Brain microvascular endothelial cell (primary cell): ENCODE data around the gene MAPK8IP3.

ENCODE experiments used
- DNase-seq: peaks from one replicate; pipeline ENCODE4 v3.0.0-alpha.2; 2020
- H3K27ac ChIP-seq: fragments of 250-450 bp; sonication (Bioruptor Pico); 2 replicates; pipeline ENCODE4 v1.5.1; 2020; ENCODE audit warnings: mild to moderate bottlenecking, moderate library complexity
- H3K27me3 ChIP-seq: fragments of 250-450 bp; sonication (Bioruptor Pico); replicated peaks from 2 replicates; pipeline ENCODE4 v1.5.1; 2020; ENCODE audit warnings: mild to moderate bottlenecking
- H3K36me3 ChIP-seq: fragments of 250-450 bp; sonication (Bioruptor Pico); replicated peaks from 2 replicates; pipeline ENCODE4 v1.5.1; 2020; ENCODE audit warnings: mild to moderate bottlenecking
- H3K4me3 ChIP-seq: 2 replicates; pipeline ENCODE4 v1.5.1; 2011; ENCODE audit warnings: low read depth, mild to moderate bottlenecking, control low read depth, low read length, moderate library complexity
- CTCF ChIP-seq: IDR thresholded peaks from 2 replicates; pipeline ENCODE4 v1.5.1; 2011; ENCODE audit warnings: low read depth, mild to moderate bottlenecking, moderate library complexity, low read length, control low read depth, inconsistent platforms; ENCODE audit errors: missing control alignments
- in situ Hi-C: cut with HindIII; loops from 2 replicates; pipeline ENCODE4 v1.10.0; 2017; ENCODE audit warnings: low sequenced_read_pairs, low pct_ligation_motif_present

MAPK8IP3 gene

DNA sequence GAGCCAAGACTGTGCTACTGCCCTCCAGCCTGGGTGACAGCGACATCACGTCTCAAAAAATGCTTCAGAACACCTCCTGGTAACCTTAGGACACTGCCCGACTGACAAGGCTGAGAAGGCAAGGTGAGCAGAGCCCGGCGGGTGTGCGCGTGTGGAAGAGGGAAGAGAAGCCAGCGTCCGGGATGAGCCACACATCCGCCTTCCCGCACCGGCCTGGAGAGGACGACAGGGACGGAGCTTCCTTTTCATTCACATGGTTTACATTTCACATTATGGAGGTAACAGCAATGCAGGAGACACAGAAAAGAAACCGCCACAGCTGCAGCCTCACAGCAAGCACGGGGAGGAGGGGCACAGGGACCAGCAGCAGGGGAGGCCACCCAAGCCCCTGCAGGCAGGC, 104.1 kb downstream of the MAPK8IP3 start:
- TF ChIP-seq CTCF: no peak

GRCh38 chr16:1810536-1810935, 104.5 kb downstream of the MAPK8IP3 start:
- H3K27ac ChIP-seq: no peak overlapping the region
- TF ChIP-seq CTCF: no peak
- H3K27me3 ChIP-seq: no peaks in the 10 kb centered on the region
- in situ Hi-C loops: no loop called here
- DNase-seq: no peak
- no peak overlapping the region for H3K4me3 ChIP-seq
- peaks cover 15% of the 10 kb centered on the region for H3K36me3 ChIP-seq

More for the DNA sequence above, 104.1 kb downstream of the MAPK8IP3 start:
- in situ Hi-C loops: no loop called here
- no peak for DNase-seq
- no peak overlapping the region for H3K4me3 ChIP-seq
- no peaks in the 10 kb centered on the region for H3K27me3 ChIP-seq
- no peak overlapping the region for H3K27ac ChIP-seq
- H3K36me3 ChIP-seq: peaks cover 13% of the 10 kb centered on the region

- peak; percentile 76 for TF ChIP-seq CTCF
- no peak overlapping the region for H3K4me3 ChIP-seq
- in situ Hi-C loops: no loop called here
- H3K27me3 ChIP-seq: no peaks in the 10 kb centered on the region
- peaks cover 17% of the 10 kb centered on the region for H3K36me3 ChIP-seq
- H3K27ac ChIP-seq: no peak overlapping the region
- DNase-seq: peak; percentile 24
Measured at GRCh38 chr16:1812732-1813163, 106.8 kb downstream of the MAPK8IP3 start.

DNA sequence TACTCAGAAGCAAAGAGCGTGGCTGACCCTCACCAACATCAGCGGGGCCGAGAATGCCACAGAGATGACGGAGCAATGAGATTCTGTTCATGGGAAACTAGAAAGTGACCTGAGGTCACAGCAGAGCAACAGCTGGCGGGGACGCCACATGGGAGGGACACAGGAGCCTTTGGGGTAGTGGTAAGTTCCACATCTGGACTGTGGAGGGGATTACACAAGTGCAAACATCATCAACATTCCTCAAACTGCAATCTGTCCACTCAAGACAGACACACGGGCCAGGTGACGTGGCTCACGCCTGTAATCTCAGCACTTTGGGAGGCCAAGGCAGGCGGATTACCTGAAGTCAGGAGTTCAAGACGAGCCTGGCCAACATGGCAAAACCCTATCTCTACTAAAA, 109.5 kb downstream of the MAPK8IP3 start:
- no peak for DNase-seq
- TF ChIP-seq CTCF: no peak
- H3K36me3 ChIP-seq: peaks cover 8% of the 10 kb centered on the region
- no peaks in the 10 kb centered on the region for H3K27me3 ChIP-seq
- H3K27ac ChIP-seq: no peak overlapping the region
- H3K4me3 ChIP-seq: no peak overlapping the region
- in situ Hi-C loops: no loop called here

DNA sequence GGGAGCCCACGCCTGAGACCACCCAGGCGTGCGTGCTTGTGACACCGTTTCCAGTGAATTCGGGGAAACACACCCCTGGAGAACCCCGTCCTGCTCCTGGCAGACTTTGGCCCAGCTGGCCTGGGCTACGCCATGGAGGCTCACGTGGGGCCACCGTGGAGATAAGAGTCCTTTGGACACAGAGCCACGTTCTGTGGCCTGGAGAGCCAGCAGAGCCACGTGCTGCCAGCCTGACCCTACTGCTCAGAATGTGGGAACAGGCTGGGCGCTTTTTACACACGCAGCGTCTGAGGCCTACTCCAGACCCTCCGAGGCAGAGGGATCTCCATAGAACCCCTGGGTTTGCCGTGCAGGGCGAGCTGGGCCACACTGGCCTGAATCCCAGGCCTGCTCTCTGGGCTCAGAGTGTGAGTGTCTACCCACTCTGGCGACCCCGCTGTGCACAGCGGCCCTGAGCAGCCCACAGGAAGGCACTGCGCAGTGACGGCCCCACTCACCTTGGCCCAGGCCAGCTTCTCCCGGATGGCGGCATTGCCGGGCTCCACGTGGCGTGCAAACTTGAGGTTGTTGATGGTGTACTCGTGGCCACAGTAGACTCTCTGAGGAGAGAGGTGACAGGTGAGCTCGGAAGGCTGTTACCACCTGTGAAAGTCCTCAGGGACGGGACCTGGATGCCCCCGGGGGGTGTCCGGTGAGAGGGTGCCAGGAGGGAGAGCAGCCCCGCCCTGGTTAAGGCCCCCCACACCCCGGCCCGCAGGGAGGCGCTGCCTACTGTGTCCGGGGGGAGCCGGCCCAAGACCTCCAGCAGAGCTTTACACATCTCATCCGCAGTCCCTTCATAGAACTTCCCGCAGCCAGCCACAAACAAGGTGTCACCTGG, 110.6 kb downstream of the MAPK8IP3 start:
- H3K27ac ChIP-seq: no peak overlapping the region
- in situ Hi-C loops: no loop called here
- no peak for TF ChIP-seq CTCF
- H3K4me3 ChIP-seq: no peak overlapping the region
- H3K27me3 ChIP-seq: no peaks in the 10 kb centered on the region
- peaks cover 8% of the 10 kb centered on the region for H3K36me3 ChIP-seq
- no peak for DNase-seq

DNA sequence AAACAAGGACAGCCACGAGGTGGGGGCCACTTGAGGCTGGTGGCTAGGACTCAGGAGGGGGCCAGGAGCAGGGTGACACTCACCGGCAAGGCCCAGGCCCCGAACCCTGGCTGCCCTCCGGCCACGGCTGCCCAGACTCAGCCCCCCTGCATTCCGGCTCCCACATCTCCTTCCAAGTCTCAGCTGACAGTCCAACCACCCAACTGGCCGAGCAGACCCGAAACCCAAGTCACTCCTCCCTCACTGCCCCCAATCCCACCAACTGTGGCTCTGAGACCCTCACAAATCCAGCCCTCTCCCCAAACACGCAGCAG, 111.2 kb downstream of the MAPK8IP3 start:
- H3K36me3 ChIP-seq: peaks cover 8% of the 10 kb centered on the region
- in situ Hi-C loops: no loop called here
- no peak for DNase-seq

More for the DNA sequence above, 111.2 kb downstream of the MAPK8IP3 start:
- Histone ChIP-seq H3K4me3 (no peak overlapping the region), H3K27ac (no peak overlapping the region), H3K27me3 (no peaks in the 10 kb centered on the region)
- TF ChIP-seq CTCF: no peak
